ENCODE measurements around the gene XCL1.
"Not testable (repeated sequence)": the region's sequence is repeated elsewhere in the genome, so short reads cannot be mapped to it uniquely, and the experiment has no call there.

The XCL1 gene

DNA sequence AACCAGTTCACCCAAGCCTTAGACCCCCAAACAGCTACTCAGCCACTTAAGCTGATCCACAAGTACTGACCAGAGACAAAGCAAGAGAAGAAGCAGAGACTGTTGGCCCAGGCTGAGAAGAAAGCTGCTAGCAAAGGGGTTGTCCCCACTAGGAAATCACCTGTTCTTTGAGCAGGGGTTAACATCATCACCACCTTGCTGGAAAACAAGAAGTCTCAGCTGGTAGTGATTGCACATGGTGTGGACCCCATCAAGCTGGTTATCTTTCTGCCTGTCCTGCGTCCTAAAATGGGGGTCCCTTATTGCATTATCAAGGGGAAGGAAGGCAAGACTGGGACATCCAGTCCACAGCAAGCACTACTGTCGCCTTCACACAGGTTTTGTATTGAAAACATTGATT, 33.4 kb upstream of the XCL1 start:
- not testable (repeated sequence) for H3K9ac ChIP-seq (ENCODE audit: low read length); H3K27ac ChIP-seq (ENCODE audit: low read length); H3K9me3 ChIP-seq (replicated peaks; ENCODE audit: insufficient read depth, low read length); H3K4me1 ChIP-seq (ENCODE audit: low read length); DNase-seq; H3K27me3 ChIP-seq (replicated peaks; ENCODE audit: insufficient read depth, low read length); H3K36me3 ChIP-seq (replicated peaks; ENCODE audit: insufficient read depth, low read length); H3K4me2 ChIP-seq (ENCODE audit: low read depth, low read length); H3K4me3 ChIP-seq (ENCODE audit: low read length); H3K9me2 ChIP-seq (replicated peaks; ENCODE audit: insufficient read depth, low read length); H3F3A ChIP-seq (ENCODE audit: insufficient read depth, low read length); H3K79me2 ChIP-seq (ENCODE audit: low read length); H2AFZ ChIP-seq (ENCODE audit: low read length); H4K20me1 ChIP-seq (ENCODE audit: insufficient read depth, low read length)

DNA sequence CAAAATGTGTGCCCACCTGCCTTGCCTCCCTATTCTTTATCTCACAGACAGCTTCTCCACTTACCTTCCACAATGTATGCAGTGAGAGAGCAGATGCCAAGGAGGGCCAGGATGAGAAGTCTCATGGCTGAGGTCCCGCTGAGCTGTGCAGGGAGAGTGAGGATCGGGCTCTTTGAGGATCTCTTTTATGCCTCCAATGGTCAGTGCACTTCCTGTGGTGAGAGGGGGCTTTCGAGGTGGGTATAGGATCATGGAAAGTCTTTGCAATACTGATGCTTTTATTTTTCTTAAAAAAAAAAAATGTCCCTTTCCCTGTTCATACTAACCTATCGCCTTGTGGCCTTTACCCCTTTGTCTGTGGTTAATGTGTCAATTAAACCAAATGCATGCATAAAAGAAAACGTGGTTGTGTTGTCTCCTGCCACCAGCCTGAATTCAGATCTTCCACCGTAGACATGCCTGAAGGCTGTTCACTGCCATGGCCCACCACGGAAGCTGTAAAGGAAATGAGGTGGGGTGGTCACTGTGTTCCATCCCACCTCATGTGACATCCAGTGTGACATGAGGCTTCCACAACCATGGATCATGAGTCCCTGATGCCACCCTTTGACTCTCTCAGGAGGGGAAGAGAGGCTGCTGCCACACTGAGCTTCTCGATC, 32.4 kb upstream of the XCL1 start, which contains the start of gene XCL2:
TSS of gene XCL2 (minus strand) at position 158 of the 659 bp plus-strand sequence. CDS start at position 125, 33 bp downstream.
- DNase-seq; H3K4me3 ChIP-seq (ENCODE audit: low read length); H3F3A ChIP-seq (ENCODE audit: insufficient read depth, low read length); H3K4me2 ChIP-seq (ENCODE audit: low read depth, low read length); H4K20me1 ChIP-seq (ENCODE audit: insufficient read depth, low read length); H3K9me3 ChIP-seq (replicated peaks; ENCODE audit: insufficient read depth, low read length); H3K27ac ChIP-seq (ENCODE audit: low read length); H3K4me1 ChIP-seq (ENCODE audit: low read length); H3K9ac ChIP-seq (ENCODE audit: low read length); H3K9me2 ChIP-seq (replicated peaks; ENCODE audit: insufficient read depth, low read length); H2AFZ ChIP-seq (ENCODE audit: low read length); H3K27me3 ChIP-seq (replicated peaks; ENCODE audit: insufficient read depth, low read length); H3K36me3 ChIP-seq (replicated peaks; ENCODE audit: insufficient read depth, low read length); H3K79me2 ChIP-seq (ENCODE audit: low read length): not testable (repeated sequence)

DNA sequence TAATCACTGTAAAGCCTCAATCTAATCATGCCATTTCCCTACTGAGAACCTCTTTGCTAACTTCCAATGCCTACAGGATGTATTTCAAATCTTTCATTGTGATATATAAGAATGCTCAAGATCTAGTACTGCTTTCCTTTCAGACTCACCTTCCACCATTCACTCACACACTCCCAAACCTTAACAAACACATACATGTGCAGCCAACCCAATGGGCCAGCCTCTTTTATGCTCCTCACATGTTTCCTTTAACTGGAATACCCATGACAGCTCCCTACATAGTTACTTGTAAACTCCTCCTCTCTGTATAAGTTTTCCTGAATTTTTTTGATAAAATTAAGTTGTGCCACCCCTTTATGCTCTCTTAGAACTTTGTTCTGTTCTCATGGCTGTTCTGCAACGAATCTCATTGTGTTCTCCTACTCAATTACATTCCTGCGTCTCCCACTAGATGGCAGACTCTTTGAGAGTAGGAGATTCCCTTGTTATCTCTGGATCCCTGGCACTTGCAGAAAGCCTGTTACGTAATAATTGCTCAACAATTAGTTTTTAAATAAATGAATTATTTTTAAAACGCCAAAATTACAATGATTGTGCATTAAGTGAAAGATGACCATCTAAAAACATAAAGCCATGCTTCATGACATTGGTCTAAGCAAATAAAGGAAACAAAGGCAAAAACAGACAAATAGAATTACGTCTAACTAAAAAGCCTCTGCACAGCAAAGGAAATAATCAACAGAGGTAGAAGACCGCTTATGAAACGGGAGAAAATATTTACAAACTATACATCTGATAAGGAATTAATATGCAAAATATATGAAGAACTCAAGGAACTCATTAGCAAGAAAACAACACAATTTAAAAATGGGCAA, 30.5 kb upstream of the XCL1 start:
- H3K9me2 ChIP-seq (replicated peaks; ENCODE audit: insufficient read depth, low read length); H2AFZ ChIP-seq (ENCODE audit: low read length); H3K79me2 ChIP-seq (ENCODE audit: low read length); H3K9me3 ChIP-seq (replicated peaks; ENCODE audit: insufficient read depth, low read length); H4K20me1 ChIP-seq (ENCODE audit: insufficient read depth, low read length); H3K4me1 ChIP-seq (ENCODE audit: low read length); H3K4me2 ChIP-seq (ENCODE audit: low read depth, low read length); H3F3A ChIP-seq (ENCODE audit: insufficient read depth, low read length); H3K9ac ChIP-seq (ENCODE audit: low read length); H3K27ac ChIP-seq (ENCODE audit: low read length); H3K36me3 ChIP-seq (replicated peaks; ENCODE audit: insufficient read depth, low read length); H3K27me3 ChIP-seq (replicated peaks; ENCODE audit: insufficient read depth, low read length); H3K4me3 ChIP-seq (ENCODE audit: low read length): not testable (repeated sequence)
- peak; percentile 53 for DNase-seq
- TF ChIP-seq, protein P1, sequence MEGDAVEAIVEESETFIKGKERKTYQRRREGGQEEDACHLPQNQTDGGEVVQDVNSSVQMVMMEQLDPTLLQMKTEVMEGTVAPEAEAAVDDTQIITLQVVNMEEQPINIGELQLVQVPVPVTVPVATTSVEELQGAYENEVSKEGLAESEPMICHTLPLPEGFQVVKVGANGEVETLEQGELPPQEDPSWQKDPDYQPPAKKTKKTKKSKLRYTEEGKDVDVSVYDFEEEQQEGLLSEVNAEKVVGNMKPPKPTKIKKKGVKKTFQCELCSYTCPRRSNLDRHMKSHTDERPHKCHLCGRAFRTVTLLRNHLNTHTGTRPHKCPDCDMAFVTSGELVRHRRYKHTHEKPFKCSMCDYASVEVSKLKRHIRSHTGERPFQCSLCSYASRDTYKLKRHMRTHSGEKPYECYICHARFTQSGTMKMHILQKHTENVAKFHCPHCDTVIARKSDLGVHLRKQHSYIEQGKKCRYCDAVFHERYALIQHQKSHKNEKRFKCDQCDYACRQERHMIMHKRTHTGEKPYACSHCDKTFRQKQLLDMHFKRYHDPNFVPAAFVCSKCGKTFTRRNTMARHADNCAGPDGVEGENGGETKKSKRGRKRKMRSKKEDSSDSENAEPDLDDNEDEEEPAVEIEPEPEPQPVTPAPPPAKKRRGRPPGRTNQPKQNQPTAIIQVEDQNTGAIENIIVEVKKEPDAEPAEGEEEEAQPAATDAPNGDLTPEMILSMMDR (IDR thresholded peaks at IDR 0.05; ENCODE audit: low read length) = peak; percentile 40; the same call in 1 of the 2 replicates

DNA sequence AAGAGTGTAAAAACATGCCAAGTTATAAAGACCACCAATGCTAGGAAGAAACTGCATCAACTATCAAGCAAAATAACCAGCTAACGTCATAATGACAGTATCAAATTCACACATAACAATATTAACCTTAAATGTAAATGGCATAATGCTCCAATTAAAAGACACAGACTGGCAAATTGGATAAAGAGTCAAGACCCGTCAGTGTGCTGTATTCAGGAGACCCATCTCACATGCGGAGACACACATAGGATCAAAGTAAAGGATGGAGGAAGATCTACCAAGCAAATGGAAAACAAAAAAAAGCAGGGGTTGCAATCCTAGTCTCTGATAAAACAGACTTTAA, 29.9 kb upstream of the XCL1 start:
- not testable (repeated sequence) for H3K79me2 ChIP-seq (ENCODE audit: low read length); H3F3A ChIP-seq (ENCODE audit: insufficient read depth, low read length); H3K27me3 ChIP-seq (replicated peaks; ENCODE audit: insufficient read depth, low read length); H3K9ac ChIP-seq (ENCODE audit: low read length); H3K9me3 ChIP-seq (replicated peaks; ENCODE audit: insufficient read depth, low read length); H3K36me3 ChIP-seq (replicated peaks; ENCODE audit: insufficient read depth, low read length); H2AFZ ChIP-seq (ENCODE audit: low read length); H3K4me2 ChIP-seq (ENCODE audit: low read depth, low read length); H3K27ac ChIP-seq (ENCODE audit: low read length); H3K4me1 ChIP-seq (ENCODE audit: low read length); H3K4me3 ChIP-seq (ENCODE audit: low read length); H4K20me1 ChIP-seq (ENCODE audit: insufficient read depth, low read length); H3K9me2 ChIP-seq (replicated peaks; ENCODE audit: insufficient read depth, low read length); DNase-seq

DNA sequence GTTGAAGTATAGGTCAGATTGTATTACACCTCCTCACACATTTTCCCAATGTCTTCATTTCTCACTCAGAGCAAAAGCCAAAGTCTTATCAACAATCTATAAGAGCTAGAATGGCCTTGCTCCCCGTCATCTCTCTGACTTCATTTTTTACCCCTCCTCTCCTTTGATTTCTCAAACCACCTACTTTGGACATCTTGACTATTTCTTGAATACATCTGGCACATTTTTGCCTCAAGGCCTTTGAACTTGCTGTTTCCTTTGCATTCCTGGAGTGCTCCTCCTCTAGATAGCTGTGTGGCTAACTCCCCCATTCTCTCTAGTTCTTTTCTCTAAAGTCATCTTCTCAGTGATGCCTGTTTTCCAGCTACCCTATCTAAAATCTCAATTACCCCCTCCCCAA, 25.4 kb upstream of the XCL1 start:
- Histone ChIP-seq H3K9me2 (replicated peaks; ENCODE audit: insufficient read depth, low read length) (no peaks in the 10 kb centered on the region), H3K27ac (ENCODE audit: low read length) (no peak overlapping the region), H3K9me3 (replicated peaks; ENCODE audit: insufficient read depth, low read length) (no peaks in the 10 kb centered on the region), H3K4me2 (ENCODE audit: low read depth, low read length) (no peak overlapping the region), H3K4me3 (ENCODE audit: low read length) (no peak overlapping the region), H4K20me1 (ENCODE audit: insufficient read depth, low read length) (no peaks in the 10 kb centered on the region), H3K9ac (ENCODE audit: low read length) (no peak overlapping the region), H3K4me1 (ENCODE audit: low read length) (no peaks in the 10 kb centered on the region), H2AFZ (ENCODE audit: low read length) (no peak overlapping the region), H3K36me3 (replicated peaks; ENCODE audit: insufficient read depth, low read length) (no peaks in the 10 kb centered on the region), H3F3A (ENCODE audit: insufficient read depth, low read length) (no peaks in the 10 kb centered on the region), H3K27me3 (replicated peaks; ENCODE audit: insufficient read depth, low read length) (no peaks in the 10 kb centered on the region), H3K79me2 (ENCODE audit: low read length) (no peaks in the 10 kb centered on the region)
- no peak for DNase-seq
- TF ChIP-seq EZH2 (optimal IDR thresholded peaks at IDR 0.05; ENCODE audit: low read depth, low read length) (no peak), EZH2phosphoT487 (IDR thresholded peaks at IDR 0.05; ENCODE audit: low read length) (no peak)
- TF ChIP-seq, protein P1 (IDR thresholded peaks at IDR 0.05; ENCODE audit: low read length) = no peak

Data from MM.1S (cell line).